Measurements from ENCODE around the gene ARID5B.

ARID5B gene

DNA sequence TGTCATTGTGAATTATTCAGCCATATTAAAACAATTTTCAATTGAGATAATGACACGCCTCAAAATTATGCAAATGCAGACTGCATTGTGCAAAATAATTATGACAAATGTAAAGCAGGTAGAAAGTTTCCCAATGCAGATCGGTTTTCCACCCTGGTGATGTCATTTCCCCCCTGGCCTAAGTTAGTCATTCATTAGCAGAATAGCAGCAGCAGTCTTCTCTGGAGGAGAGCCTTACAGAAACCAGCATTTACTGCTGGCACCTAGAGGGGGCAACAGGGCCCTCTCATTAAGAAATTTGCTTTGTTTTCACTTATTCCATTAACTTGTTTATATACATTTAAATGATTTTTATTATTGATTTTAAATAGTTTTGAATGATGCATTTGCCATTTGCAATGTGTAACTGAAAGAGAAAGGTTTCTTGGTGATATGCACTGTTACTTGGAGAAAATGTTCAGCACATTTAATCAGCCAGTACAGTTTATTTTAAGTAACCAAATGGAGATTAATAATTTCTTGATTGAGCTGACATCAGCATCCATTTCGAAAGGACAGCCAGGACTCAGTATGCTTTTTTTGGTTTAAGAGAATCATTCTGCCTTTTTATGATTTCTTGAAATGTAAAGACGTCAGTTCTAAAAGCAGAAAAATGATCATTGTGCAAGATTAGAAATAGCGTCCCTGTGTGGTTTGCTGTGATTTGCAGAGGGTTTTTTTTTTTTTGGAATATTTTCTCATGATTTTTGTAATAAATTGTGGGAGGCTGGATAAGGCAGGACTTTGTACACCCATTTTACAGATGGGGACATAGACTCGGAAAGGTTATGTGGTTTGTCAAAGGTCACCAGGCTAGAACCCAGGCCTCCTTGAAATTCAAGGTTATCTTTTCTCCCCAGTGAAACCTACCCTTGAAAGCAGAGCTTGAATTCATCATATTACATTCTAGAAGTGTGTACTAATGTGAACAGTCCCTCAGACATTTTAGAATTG, 3.5 kb downstream of the ARID5B start:
- TF ChIP-seq, protein P1, sequence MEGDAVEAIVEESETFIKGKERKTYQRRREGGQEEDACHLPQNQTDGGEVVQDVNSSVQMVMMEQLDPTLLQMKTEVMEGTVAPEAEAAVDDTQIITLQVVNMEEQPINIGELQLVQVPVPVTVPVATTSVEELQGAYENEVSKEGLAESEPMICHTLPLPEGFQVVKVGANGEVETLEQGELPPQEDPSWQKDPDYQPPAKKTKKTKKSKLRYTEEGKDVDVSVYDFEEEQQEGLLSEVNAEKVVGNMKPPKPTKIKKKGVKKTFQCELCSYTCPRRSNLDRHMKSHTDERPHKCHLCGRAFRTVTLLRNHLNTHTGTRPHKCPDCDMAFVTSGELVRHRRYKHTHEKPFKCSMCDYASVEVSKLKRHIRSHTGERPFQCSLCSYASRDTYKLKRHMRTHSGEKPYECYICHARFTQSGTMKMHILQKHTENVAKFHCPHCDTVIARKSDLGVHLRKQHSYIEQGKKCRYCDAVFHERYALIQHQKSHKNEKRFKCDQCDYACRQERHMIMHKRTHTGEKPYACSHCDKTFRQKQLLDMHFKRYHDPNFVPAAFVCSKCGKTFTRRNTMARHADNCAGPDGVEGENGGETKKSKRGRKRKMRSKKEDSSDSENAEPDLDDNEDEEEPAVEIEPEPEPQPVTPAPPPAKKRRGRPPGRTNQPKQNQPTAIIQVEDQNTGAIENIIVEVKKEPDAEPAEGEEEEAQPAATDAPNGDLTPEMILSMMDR (IDR thresholded peaks at IDR 0.05; ENCODE audit: borderline replicate concordance, insufficient read depth, low read depth, low read length): peak; percentile 30; the same call in 1 of the 2 replicates
- H3K4me3 ChIP-seq (ENCODE audit: low read depth, low read length): no peak overlapping the region

DNA sequence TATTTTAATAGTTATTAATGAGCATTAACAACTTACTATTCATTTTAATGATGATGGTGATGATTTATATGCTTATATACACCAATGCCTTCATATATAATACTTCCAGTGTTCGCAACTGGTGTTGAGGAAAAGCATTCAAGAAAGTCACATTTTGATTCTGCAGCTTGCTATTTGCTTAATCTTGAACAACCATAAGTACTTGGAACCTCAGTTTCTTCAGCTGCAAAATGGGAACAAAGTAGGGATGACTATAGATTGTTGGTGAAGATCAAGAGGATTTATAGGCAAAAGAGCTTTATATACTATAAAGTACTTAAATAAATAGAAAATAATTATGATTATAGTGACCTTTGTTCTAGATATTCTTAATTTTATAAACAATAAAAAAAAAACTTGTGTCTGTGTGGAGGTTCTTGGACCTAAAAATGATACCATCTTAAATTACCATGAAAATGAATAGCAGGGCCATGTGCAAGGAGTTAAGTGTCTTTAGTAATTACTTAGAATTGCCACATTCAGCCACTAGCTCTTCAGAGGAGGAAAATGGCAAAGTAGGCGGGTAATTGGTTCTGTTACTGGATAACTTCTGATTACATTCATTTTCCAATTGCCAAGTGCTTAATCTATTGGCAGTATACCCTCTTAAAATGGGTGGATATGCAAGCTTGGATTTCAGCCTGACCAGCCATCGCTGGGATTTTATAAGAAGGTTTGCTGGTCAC, 4.5 kb downstream of the ARID5B start:
- no peak overlapping the region for H3K4me3 ChIP-seq (ENCODE audit: low read depth, low read length)
- TF ChIP-seq, protein P1 (IDR thresholded peaks at IDR 0.05; ENCODE audit: borderline replicate concordance, insufficient read depth, low read depth, low read length): no peak

DNA sequence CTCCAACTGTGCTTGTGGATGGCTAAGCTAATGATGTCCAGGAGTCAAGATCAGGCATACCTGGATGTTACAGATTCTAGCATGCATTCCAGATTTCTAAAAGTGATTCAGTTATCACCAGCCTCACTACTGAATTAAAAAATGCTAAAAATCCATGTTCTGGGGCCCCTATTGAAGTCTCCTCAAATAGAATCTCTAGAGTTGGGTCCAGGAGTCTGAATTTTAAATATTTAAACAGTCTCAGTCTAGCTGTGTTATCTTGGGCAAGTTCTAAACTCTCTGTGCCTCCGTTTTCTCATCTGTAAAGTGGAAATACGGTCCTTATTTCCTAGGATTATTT, 5.0 kb downstream of the ARID5B start:
- TF ChIP-seq, protein P1 (IDR thresholded peaks at IDR 0.05; ENCODE audit: borderline replicate concordance, insufficient read depth, low read depth, low read length): no peak
- no peak overlapping the region for H3K4me3 ChIP-seq (ENCODE audit: low read depth, low read length)

DNA sequence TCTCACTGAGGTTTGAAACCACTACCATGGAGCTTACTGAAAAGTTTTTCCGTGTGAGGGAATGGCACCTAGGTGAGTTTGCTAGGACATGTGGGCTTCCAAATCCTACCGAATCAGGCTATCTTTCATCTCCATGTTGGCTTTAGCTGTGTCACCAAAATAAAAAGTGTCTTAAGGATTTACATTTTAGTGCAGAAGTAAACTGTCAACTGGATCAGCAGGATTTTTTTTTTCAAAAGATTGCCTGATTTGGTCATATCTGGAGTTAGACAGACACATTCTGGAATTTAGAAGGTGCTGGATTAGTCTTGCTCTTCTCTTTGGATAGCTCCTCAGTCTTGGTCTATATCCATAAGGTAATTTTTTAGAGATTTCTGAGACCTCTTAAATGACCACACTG, 5.5 kb downstream of the ARID5B start:
- TF ChIP-seq, protein P1 (IDR thresholded peaks at IDR 0.05; ENCODE audit: borderline replicate concordance, insufficient read depth, low read depth, low read length): no peak
- no peak overlapping the region for H3K4me3 ChIP-seq (ENCODE audit: low read depth, low read length)

DNA sequence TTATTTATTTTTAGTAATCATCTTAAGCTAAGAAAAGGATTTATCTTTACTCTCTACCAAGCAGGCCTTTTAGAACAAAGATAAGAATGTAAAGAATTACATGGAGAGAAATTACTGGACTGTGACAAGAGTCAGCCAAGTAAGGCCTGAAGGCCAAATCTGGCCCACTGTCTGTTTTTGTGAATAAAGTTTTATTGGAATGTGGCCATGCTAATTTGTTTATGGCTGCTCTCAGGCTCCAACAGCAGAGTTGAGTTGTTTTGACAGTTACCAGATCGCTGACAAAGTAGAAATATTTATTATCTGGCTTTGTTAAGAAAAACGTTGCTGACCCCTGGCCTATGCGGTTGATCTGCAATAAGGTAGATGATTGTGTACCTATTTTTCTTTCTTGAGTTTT, 6.1 kb downstream of the ARID5B start:
- H3K4me3 ChIP-seq (ENCODE audit: low read depth, low read length): no peak overlapping the region
- TF ChIP-seq, protein P1 (IDR thresholded peaks at IDR 0.05; ENCODE audit: borderline replicate concordance, insufficient read depth, low read depth, low read length): no peak

DNA sequence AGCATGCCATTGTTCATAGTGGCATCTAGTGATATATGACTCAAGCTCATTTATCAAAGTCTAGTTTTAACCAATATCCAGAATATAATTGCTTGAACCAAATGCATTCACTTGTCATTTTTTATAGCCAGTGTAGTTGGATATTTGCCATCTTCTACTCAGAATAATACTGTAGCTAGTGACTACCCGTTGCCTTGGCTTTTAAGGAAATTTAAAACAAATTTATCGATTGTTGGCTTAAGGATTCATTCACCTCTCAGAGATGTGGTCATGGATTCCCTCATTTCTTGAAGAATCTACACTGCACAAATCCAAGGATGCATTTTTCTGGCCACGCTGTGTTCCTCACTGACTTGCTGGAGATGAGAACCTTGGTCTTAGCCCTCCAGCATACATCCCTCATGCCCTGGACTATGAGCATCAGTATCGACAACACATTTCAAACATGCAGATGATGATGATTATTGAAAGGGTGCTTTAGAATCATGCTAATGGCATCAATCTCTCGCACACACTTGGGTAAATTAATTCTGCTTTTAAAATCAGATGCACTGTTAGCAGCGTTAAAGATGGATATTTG, 8.8 kb downstream of the ARID5B start:
- TF ChIP-seq, protein P1 (IDR thresholded peaks at IDR 0.05; ENCODE audit: borderline replicate concordance, insufficient read depth, low read depth, low read length): no peak
- no peak overlapping the region for H3K4me3 ChIP-seq (ENCODE audit: low read depth, low read length)

All from GM12875 (cell line).